MV-4-11 (cell line): ENCODE measurements around the gene GNAO1.

ENCODE experiments used
- DNase-seq: peaks from one replicate; lab custom pipeline; 2025; lab: John Stamatoyannopoulos, UW

The GNAO1 gene

DNA sequence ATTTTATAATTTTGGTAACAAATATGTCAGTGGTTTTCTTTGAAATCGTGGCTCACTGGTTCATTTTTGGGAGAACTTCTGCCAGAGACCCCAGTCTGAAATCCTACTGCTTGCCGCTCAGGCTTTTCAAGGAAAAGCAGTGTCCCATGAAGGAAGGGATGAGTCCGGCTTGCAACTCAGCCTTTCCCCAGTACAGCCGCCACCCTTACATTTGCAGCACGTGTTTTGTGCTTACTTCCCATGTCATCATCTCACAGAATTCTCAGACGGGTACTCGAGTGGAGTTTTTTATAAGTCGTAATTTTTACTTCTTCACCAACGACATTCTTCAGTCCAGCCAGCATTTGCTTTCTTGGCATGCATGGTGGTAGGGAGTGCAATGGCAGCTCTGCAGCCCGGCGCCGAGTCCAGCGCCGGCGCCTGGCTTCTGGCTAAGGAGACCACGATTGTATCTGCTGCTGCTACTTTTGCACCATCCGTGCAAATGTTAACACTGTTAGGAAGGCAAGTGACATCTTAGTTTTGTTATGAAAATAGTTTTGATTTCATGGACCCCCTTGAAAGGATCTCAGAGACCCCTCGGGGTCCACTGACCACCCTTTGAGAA, 123.1 kb downstream of the GNAO1 start:
- no peak for DNase-seq

DNA sequence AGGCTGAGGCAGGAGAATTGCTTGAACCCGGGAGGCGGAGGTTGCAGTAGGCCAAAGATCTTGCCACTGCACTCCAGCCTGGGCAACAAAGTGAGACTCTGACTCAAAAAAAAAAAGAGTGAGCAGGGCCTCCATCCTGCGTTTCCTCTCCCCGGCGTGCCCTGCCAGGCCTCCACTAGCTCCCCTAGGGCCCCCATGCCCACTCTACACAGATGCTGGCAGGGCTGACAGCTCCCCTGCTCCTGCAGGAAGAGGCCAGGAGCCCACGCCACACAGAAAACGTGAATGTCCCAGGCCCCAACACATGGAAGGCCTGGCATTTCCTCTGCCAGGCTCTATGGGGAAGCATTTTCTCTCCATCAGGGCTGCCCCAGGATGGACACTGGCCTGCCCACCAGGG, 124.7 kb downstream of the GNAO1 start:
- DNase-seq, result no peak

DNA sequence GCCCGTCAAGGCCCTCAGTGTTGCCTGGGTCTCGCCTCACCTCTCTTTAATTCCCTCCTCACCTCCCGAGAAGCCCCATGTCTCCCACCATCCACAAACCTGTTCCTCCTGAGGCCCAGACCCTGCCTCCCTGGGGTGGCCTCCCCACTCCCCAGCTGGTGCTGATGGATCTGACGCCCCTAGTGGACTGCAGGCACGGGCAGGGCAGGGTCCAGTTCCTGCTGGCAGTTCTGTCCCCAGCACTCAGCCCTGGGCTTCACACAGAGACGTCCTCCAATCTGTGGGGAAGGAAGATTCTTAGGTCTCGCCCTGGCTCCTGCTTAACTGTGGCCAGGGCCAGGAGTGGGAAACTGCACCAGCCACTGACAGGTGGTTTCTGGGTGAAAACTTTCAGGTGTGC, 125.3 kb downstream of the GNAO1 start:
- DNase-seq, result no peak

DNA sequence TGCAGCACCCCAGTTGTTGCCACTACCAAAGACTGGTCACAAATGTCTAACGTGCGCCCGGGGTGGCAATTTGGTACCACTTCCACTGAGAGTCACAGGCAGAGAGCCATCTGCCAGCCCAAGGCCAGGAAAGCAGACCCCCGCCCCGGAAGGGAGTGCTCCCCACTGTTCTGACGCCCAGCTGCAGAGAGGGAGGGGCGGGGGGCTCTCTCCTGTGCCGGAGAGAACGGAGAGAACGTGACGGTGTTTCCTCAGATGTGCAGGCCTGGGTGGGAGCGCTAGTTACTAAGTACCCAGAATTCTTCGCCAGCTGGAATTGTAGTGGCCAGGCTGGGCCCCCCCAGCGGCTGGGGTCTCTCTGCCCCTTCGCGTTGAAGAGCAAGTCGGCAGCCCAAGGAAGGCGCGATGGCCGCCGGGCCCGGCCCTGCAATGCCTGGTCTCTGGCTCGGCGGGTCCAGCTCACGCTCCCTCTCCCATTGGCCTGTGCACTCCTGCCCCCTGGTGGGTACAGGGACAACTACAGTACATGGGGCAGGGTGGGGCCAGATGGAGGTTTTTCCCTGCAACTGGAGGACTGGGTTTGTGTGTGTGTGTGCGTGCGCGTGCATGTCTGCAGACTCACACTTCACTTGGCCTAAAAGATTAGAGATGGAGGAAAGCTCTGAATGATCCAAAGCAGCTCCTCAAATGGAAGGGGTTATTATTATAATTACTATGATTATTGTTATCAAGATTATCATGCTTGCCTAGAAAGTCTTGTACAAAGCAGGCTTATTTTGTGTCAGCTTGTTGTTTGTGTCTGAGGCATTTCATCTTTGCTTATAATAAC, 126.9 kb downstream of the GNAO1 start:
- peak; percentile 33 for DNase-seq

DNA sequence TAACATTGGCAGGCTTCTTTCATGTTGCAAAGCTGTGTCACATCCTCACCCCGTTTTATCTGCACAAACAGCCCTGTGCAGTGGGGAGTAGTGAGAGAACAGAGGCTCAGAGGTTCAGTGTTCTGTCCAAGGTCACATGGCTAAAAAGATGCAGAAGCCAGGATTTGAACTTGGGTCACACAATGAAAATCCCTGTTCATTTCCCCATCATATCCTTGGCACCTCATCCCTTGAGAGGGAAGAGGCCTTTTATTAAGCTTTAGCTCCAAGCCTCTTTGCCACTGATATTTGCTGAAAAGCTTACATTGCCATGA, 127.5 kb downstream of the GNAO1 start:
- no peak for DNase-seq

DNA sequence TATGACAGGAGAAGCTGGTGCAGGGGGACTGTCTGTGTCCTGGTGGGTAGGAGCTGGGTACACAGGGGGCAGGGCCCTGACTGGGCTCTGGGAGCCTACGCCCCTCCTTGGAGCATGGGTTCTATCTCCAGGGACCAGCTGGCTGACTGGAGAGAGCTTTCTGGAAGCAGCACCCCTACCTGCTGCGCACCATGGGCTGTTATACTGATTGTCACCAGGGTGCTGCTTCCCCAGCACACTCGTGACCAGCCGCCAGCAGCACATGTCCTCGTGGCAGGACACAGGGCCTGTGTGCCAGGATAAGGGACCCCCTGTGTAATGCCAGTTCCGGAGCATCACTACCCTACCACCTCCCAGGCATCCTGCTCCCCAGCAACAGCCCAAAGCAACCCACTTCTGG, 128.1 kb downstream of the GNAO1 start:
- DNase-seq, result no peak

DNA sequence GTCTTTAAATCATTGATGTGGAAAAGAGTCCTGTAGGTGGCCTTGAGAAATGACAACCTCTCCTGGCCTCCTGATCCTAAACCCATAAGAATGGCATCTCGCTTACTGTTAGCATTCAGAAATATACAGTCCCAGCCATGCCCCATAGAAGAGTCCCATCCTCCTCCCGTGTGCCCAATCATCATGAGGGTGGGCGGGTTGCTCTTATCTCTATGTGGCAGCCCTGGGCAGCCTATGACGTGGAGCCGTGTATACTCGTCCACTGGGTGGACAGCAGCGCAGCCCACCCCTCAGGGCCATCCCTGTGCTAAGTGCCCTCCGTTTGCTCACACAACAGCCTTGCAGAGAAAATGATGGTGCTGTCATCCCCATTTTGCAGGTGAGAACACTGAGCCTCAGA, 128.8 kb downstream of the GNAO1 start:
- DNase-seq, result no peak

DNA sequence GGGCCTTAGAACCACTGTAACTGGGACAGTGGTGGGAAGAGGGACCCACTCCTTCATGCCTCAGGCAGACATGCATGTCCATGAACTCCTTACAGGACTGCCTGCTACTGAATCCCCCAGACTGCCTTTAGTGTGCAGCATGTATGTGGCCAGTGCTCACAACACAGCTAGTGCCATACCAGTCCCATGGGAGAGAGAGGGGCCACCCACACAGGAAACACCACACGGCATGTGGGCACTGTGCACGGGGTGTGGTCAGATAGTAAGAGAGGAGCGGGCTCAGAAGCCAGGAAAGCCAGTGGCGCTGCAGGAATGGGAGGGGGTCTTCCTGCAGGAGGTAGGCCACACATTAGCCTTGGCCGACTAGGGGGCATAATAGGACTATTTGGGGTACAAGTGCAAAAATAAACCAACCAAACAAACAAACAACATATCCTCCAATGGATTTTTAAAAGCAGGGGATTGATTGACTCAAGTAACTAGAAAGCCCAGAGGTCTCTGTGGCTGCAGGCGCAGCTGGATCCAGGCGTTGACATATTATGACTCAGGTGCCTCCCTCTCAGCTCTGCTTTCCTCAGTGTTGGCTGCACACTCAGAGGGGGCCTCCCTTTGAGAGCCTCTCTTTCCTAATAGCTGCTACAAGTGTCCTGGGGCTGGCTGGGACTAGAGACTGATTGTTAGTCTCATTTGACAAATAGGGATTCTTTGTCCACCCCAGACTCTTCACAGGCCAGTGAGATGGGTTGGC, 129.7 kb downstream of the GNAO1 start:
- DNase-seq, result no peak

DNA sequence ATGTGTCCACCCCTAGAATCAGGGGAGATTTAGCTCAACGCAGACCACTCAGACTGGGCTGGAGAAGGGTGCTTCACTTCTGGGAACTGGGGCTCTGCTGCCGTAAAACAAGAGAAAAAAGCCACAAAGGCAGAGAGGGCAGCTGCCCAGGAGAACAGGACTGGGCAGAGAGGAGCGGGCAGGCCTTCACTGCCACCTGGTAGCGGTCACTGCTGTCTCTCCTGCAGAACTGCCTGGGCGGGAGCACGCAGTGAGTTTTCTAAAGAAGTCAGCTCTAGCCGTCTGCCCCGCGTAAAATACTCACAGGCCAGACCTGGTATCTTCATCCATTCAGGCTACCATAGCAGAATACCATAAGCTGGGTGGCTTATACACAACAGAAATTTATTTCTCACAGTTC, 130.3 kb downstream of the GNAO1 start:
- no peak for DNase-seq

DNA sequence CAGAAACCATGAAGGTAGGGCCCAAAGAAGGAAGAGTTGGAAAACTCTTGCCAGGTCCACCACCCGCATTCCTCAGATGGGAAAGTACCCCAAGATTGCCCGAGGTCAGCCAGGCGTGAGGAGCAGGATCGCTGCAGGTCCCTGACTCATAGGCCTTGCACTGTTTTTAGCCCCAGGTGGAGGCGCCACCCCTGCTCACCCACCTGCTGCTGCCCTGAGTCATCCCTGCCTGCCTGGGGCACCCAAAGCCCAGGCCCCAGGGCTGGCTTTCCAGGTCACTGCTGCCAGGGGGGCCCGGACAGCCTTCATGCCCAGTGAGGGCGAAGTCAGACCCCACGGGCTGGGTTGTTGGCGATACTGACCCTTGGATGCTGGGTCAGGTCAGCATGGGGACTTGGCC, 133.1 kb downstream of the GNAO1 start:
- no peak for DNase-seq

DNA sequence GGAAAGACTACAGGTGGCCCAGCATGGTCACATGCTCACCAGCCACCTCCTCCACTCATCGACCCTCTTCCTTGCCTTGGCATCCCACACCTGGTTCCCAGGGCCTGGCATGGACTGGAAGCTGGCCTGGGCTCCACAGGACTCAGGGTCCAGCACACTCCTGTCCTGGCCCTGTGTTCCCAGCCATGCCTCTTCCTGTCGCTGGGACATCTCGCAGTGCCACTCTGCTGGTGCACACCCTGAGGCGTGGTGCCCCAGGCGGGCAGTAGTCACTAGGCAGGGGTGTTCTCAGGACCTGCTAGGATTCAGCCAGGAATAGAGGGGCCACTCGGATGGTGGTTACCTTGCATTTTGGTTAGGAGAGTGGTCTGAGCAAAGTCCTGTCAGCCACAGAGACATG, 134.7 kb downstream of the GNAO1 start:
- DNase-seq, result no peak

DNA sequence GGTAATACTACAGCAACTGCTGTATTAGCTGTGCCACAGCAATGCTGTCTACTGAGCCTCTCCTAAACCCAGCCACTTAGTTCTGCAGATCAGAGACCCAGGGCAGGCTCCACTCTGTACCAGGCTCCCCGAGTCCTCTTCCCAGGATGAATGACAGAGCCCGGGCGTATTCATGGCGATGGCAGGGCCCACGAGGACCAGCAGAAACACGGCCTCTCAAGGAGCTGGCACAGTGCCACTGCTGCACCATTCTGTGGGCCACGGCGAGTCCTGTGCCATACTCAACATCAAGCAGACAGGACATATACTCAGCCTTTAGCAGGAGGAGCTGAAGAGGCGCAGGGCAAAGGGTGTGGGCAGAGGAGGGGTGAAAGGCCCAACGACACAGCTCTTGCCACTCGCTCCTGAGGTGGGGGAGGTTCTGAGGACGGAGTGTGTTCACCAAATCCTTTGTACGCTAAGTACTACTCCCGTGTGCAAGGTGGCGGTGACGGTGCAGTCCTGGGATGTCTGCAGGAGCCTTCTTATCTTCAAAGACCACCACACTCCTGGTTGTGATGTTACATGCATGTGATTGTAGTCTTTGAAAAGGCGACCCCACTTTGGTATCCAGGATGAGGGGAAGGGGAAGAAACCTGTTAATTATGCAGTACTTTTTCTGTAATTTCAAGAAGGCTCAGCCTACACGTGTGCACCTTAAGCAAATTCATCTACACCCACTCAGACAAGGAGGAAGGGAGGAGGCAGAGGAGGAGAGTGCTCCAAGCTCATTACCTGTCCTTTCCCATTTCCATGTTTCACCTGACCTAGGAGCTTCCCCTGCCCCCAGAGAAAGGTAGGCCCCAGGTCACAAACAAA, 136.0 kb downstream of the GNAO1 start:
- no peak for DNase-seq

DNA sequence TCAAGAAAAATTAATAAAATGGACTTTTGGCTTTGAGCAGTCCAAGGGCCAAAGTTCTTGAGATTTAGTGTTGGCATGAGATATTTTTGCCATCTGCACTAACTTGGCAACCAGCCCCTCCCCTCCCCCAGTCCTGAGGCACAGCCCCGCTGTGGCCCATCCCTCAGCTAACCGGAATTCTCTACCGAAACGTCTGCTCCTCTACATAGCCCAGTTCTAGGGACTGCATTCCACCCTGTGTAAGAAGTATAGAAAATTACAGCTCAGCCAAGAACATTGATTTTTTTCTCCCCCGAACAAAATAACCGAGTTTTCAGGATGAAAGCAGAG, 136.6 kb downstream of the GNAO1 start:
- DNase-seq, result no peak

DNA sequence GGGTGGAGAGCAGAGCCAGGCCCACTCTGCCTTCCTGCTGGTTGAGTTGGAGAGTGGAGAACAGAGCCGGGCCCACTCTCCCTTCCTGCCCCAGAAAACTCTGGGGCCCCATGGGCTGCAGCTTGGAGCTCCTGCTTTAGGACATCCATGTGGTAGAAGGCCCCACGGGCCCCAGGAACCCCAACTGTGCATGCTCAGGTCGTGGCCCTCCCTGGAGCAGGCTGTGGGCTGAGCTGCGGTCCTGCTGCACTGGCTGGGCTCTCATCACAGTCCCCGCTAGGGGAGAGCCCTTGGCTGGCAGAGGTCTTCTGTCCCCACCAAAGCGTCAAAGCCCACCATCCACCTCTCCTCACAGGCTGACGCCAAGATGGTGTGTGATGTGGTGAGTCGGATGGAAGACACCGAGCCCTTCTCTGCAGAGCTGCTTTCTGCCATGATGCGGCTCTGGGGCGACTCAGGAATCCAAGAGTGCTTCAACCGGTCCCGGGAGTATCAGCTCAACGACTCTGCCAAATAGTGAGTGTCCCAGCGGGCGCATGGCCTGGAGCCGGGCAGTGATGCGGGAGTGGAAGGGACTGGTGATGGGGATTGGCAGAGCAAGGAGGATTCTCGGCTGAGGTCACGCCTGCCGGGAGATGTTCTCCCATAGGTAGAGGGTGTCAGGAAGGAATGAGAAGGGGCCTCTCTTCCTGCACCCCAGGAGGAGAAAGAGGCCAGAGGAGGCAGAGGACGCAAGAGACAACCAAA, 137.2 kb downstream of the GNAO1 start:
- DNase-seq, result no peak

DNA sequence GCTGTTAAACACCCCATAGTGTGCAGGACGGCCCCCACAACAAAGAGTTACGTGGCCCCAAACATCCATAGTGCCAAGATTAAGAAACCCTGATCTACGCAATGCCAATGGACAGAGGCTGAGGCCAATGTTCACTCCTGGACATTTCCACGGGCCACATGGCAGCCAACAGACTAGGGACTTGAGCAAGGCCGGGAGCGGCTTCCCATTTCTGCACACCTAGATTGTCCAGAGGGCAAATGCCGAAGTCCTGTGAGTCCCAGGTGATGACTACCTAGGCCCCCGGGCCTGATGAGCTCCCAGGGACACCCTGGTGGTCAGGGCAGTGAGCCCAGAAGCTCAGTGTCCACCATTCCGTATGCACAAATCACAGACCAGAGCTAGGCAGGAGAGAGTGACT, 138.6 kb downstream of the GNAO1 start:
- DNase-seq, result no peak

DNA sequence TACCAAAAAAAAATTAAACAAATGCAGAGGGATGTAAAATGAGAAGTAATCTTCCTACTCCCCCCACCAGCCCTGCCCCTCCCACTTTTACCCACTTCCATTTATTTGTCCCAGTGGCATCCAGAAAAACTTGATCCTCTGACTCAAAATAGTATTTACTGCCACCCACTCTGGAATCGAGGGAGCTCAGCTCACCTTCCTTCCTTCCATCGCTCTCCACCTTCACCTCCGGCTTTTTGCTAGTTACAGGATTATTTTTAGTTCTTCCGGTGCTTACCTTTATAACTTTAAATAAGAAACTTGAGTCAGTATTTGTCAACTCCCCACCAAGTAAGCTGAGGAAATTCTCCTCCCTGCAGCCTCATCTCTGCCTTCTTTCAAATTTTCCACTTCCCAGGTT, 139.2 kb downstream of the GNAO1 start:
- DNase-seq, result no peak

DNA sequence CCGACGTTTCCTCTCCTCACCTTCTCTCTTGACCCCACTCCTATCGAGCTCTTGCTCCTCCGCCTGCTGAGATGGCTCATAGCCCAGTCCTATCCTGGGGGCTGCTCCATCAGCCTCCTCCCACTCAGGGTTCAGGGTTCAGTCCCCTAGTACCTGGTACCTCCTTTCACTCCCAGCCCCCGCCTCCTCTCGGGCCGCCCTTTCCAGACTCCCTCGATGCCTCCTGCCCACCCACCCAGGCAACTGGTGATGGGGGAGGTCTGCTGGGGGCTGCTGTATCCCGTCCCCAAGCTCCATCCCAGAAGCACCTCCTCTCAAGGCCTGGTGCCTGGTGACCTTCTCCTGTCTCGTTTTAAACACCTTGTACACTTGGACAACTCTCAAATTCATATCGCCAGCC, 140.1 kb downstream of the GNAO1 start:
- DNase-seq, result no peak

DNA sequence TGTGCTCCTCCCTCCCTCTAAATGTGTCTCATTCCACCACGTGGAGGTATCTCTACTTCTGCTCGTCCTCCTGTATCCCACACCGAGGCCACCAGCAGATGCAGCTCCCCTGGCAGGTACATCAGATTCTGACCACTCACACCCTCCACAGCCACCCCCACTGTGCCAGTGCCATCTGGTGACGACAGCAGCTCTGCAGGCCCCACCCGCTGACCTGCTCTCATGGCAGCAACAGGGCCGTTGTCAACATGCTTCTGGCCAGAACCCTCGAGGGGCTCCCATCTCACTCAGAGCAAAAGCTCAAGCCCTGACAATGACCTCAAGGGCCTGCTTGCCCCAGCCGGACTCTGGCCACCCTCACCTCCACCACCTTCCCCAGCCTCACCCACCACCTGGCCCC, 140.6 kb downstream of the GNAO1 start:
- no peak for DNase-seq

DNA sequence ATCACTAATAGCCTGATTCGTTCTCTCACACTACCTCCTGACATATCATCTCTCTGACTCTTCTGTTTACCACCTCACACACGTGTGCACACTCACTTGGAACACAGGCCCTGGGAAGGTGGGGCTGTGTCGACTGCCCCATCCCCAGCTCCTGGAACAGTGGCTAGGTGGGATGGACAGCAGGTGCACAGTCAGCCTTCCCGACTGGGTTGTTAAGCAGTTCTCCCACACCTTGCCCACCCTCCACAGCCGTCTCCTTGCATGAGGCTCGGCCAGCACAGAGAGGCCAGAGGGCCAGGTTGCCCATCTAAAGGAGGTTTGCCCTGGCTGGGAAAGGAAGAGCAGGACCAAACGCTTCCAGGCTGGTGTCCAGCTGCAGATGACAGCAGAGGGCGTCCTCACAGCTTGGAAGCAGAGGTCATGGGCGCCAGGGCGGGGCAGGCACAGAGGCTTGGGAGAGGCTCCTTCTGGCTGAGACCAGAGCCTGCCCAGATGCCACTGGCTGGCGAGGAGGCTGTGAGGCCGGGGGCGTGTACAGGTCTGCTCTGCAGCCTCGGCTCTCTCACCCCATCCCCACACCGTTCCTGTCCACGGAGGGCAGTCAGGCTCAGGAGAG, 141.3 kb downstream of the GNAO1 start:
- DNase-seq, result peak; percentile 39

DNA sequence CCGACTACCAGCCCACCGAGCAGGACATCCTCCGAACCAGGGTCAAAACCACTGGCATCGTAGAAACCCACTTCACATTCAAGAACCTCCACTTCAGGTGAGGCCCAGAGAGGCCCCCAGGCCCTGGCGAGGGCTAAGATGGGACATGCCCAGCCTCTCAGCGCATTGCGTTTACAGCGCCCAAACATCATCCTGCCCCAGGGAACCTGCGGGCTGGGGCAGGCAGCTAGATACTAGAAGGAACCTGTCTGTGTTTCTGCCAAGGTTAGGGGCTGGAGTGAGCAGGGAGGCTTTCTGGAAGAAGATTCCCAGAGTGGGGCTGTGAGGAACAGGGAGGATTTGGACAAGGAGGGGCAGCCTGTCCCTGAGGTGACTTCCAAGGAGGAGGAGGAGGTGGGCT, 143.5 kb downstream of the GNAO1 start:
- DNase-seq, result no peak

DNA sequence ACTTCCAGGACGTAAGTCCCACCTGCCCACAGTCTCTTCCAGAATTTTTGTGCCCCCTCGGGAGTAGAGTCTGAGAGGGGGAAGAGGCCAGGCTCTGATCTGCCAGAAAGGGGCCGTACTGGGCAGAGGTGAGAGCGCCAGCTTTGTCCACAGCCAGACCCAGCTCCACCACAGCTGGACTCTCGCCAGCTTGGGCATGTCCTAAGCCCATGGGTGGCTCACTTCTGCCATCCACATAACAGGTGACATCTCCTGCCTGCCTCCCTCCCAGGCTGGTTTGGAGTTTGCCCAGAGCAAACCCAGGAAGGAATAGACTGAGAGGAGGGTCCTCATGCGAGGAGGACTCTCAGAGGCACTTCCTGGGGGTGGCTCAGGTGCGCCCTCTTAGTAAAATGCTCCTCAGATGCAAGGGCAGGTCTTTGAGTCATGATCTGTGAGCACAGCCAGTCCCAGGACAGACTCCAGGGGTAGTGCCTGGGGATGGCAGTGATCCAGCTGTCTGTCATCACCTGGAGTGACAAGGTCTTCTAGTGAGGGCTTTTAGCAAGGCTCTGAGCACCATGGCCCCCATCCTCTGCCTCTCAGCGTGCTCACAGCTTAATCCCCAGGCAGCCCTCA, 144.9 kb downstream of the GNAO1 start:
- no peak for DNase-seq
